ENCODE results near the gene JARID2.

GRCh38 chr6:15435468-15435867, 189.6 kb downstream of the JARID2 start:
- TF ChIP-seq, protein P1, sequence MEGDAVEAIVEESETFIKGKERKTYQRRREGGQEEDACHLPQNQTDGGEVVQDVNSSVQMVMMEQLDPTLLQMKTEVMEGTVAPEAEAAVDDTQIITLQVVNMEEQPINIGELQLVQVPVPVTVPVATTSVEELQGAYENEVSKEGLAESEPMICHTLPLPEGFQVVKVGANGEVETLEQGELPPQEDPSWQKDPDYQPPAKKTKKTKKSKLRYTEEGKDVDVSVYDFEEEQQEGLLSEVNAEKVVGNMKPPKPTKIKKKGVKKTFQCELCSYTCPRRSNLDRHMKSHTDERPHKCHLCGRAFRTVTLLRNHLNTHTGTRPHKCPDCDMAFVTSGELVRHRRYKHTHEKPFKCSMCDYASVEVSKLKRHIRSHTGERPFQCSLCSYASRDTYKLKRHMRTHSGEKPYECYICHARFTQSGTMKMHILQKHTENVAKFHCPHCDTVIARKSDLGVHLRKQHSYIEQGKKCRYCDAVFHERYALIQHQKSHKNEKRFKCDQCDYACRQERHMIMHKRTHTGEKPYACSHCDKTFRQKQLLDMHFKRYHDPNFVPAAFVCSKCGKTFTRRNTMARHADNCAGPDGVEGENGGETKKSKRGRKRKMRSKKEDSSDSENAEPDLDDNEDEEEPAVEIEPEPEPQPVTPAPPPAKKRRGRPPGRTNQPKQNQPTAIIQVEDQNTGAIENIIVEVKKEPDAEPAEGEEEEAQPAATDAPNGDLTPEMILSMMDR (IDR thresholded peaks at IDR 0.05) = no peak
- no peak for TF ChIP-seq AFF4 (CRISPR knock-in tag; IDR thresholded peaks at IDR 0.05; ENCODE audit: borderline replicate concordance)
- no peak for TF ChIP-seq STAT6 (CRISPR knock-in tag; conservative IDR thresholded peaks at IDR 0.05; ENCODE audit: low read depth)
- no peak for TF ChIP-seq NR3C1 (CRISPR knock-in tag; conservative IDR thresholded peaks at IDR 0.05; ENCODE audit: low read depth)

Data from WTC11 (cell line).